Body of pancreas (tissue), 4 donors: ENCODE results near the gene RAD51AP2.

Experiments used
- CTCF ChIP-seq, 7 experiments: fragments of 450-650 bp in 4 of 7; fragments of 200-600 bp in 3 of 7; sonication (generic) in 3 of 7; IDR thresholded peaks; one replicate each; pipeline ENCODE4 v1.5.1; 2016 to 2019; ENCODE audit warnings: antibody characterized with exemption in 7 of 7
- POLR2A ChIP-seq, 3 donors: fragments of 450-650 bp; IDR thresholded peaks; one replicate each; pipeline ENCODE4 v1.6.1; 2016; ENCODE audit warnings: antibody characterized with exemption in 3 of 3, mild to moderate bottlenecking in 2 of 3

DNA sequence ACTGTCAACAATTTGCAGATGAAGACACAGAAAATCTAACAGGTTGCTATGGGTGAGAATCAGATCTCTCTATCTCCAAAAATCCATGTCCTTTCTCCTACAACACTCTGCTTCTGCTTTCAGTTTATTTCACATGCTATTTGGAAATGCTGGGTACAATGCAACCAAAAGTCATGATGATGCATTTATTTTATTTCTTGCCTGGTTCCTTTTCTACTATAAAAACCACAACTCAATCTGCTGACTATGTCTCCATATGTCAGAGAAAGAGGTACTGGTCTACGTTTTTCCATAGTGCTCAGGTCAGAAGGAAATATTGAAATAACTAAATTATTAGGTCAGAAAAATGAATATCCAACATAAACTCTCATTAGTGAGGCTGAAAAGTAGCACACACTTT is 20.5 kb downstream of the RAD51AP2 start:
- TF ChIP-seq CTCF (IDR thresholded peaks at IDR 0.05): no peak
- TF ChIP-seq POLR2A (IDR thresholded peaks at IDR 0.05): no peak
